Endothelial cell of umbilical vein (primary cell): ENCODE results near the gene QSOX2.

Source experiments
- FOS ChIP-seq: IDR thresholded peaks from 2 replicates; pipeline ENCODE4 v1.6.1; 2011; ENCODE audit warnings: mild to moderate bottlenecking, low read length, moderate library complexity, borderline replicate concordance; ENCODE audit not compliant: insufficient read depth
- POLR2AphosphoS5 ChIP-seq: IDR thresholded peaks from 2 replicates; pipeline ENCODE4 v1.6.1; 2012; ENCODE audit warnings: low read depth, mild to moderate bottlenecking, control low read depth, low read length, moderate library complexity; ENCODE audit not compliant: insufficient read depth

GRCh38 chr9:136294437-136294836 is 48.8 kb upstream of the QSOX2 start:
- TF ChIP-seq POLR2AphosphoS5 (no peak), FOS (no peak)
